K562 (cell line): ENCODE measurements around the gene DHDDS. TPM values are rescaled to one million over a fixed set of nuclear protein-coding genes. Genes with fewer than 3 reads are reported as not detected.

ENCODE experiments used
- ADNP ChIP-seq: fragments of 200-800 bp; sonication (Bioruptor generic); IDR thresholded peaks from 2 replicates; pipeline ENCODE4 v1.6.1; 2016; ENCODE audit warnings: missing genetic modification characterization, missing compliant biosample characterization
- ARID2 ChIP-seq: fragments of 450-650 bp; IDR thresholded peaks from 2 replicates; pipeline ENCODE4 v1.6.1; 2017; ENCODE audit warnings: antibody characterized with exemption, mild to moderate bottlenecking
- ASH1L ChIP-seq: fragments of 450-650 bp; IDR thresholded peaks from 2 replicates; pipeline ENCODE4 v1.6.1; 2018; ENCODE audit warnings: borderline replicate concordance, mild to moderate bottlenecking, low read depth; ENCODE audit not compliant: partially characterized antibody
- BACH1 ChIP-seq: fragments of 200-800 bp; sonication (Bioruptor generic); IDR thresholded peaks from 2 replicates; pipeline ENCODE4 v1.6.1; 2016; ENCODE audit warnings: missing genetic modification characterization, missing compliant biosample characterization
- BCL6 ChIP-seq: fragments of 250-450 bp; sonication (Bioruptor Pico); IDR thresholded peaks from 2 replicates; pipeline ENCODE4 v1.4.0; 2020
- C11orf30 ChIP-seq: fragments of 450-650 bp; IDR thresholded peaks from 2 replicates; pipeline ENCODE4 v1.6.1; 2016; ENCODE audit warnings: low read depth, mild to moderate bottlenecking
- CBX5 ChIP-seq: IDR thresholded peaks from 2 replicates; pipeline ENCODE4 v1.6.1; 2014; ENCODE audit warnings: low read depth, borderline replicate concordance
- CREBBP ChIP-seq: IDR thresholded peaks from one replicate; pipeline ENCODE4 v1.6.1; 2012; ENCODE audit warnings: low read depth, mild to moderate bottlenecking, control low read depth, inconsistent platforms, low read length
- CSDE1 ChIP-seq, 2 experiments: fragments of 450-650 bp; IDR thresholded peaks; 2 replicates each; pipeline ENCODE4 v1.6.1; 2016; ENCODE audit warnings: mild to moderate bottlenecking in 1 of 2
- FOXA1 ChIP-seq: fragments of 450-650 bp; IDR thresholded peaks from 2 replicates; pipeline ENCODE4 v1.6.1; 2016; ENCODE audit warnings: mild to moderate bottlenecking, borderline replicate concordance
- HIVEP1 ChIP-seq: fragments of 250-450 bp; sonication (Bioruptor Pico); IDR thresholded peaks from 2 replicates; pipeline ENCODE4 v1.4.0; 2020; ENCODE audit warnings: mild to moderate bottlenecking
- HNRNPK ChIP-seq: fragments of 200-400 bp; formaldehyde crosslinking; IDR thresholded peaks from one replicate; pipeline ENCODE4 v1.6.1; 2018; ENCODE audit warnings: mild to moderate bottlenecking, low read depth, low read length; ENCODE audit not compliant: poor library complexity, severe bottlenecking
- JUN ChIP-seq, 2 experiments: sonication (generic) in 1 of 2; formaldehyde crosslinking in 1 of 2; IDR thresholded peaks; 2 replicates each; pipeline versions ENCODE4 v1.6.1 to v1.8.0; 2012 to 2022; ENCODE audit warnings: borderline replicate concordance in 2 of 2, mild to moderate bottlenecking in 2 of 2, improper control_type of control experiment in 1 of 2, low read depth in 1 of 2, low read length in 1 of 2, missing genetic modification reagents in 1 of 2
- MCM7 ChIP-seq, 2 experiments: fragments of 450-650 bp; IDR thresholded peaks; 2 replicates each; pipeline ENCODE4 v1.6.1; 2016 to 2018
- NONO ChIP-seq, 2 experiments: fragments of 200-400 bp in 1 of 2; fragments of 450-650 bp in 1 of 2; formaldehyde crosslinking in 1 of 2; IDR thresholded peaks; 2 replicates each; pipeline ENCODE4 v1.6.1; 2017; ENCODE audit warnings: low read depth in 2 of 2, mild to moderate bottlenecking in 2 of 2, moderate library complexity in 2 of 2, low read length in 1 of 2
- NR1H2 ChIP-seq: sonication (generic); formaldehyde crosslinking; IDR thresholded peaks from 2 replicates; pipeline ENCODE4 v1.4.0; 2020; ENCODE audit warnings: mild to moderate bottlenecking, missing genetic modification reagents
- RBM15 ChIP-seq: fragments of 200-400 bp; formaldehyde crosslinking; IDR thresholded peaks from 2 replicates; pipeline ENCODE4 v1.6.1; 2018; ENCODE audit warnings: mild to moderate bottlenecking, low read length, moderate library complexity; ENCODE audit not compliant: insufficient read depth
- RBM25 ChIP-seq: fragments of 200-400 bp; formaldehyde crosslinking; IDR thresholded peaks from 2 replicates; pipeline ENCODE4 v1.6.1; 2018; ENCODE audit warnings: low read length, low read depth, moderate library complexity; ENCODE audit not compliant: severe bottlenecking
- SMARCE1 ChIP-seq: fragments of 450-650 bp; IDR thresholded peaks from 2 replicates; pipeline ENCODE4 v1.7.1; 2016; ENCODE audit warnings: mild to moderate bottlenecking
- STAT5B ChIP-seq: fragments of 250-450 bp; sonication (Bioruptor Pico); IDR thresholded peaks from 2 replicates; pipeline ENCODE4 v1.8.0; 2021; ENCODE audit warnings: mild to moderate bottlenecking, inconsistent platforms
- TBL1XR1 ChIP-seq, 2 experiments: IDR thresholded peaks; 2 replicates each; pipeline ENCODE4 v1.6.1; 2012; ENCODE audit warnings: improper control_type of control experiment in 2 of 2, low read length in 2 of 2, mild to moderate bottlenecking in 1 of 2
- TCF7L2 ChIP-seq: fragments of 150-350 bp; IDR thresholded peaks from 2 replicates; pipeline ENCODE4 v1.6.1; 2016; ENCODE audit warnings: low read depth, mild to moderate bottlenecking, low read length, moderate library complexity
- ZZZ3 ChIP-seq: fragments of 450-650 bp; IDR thresholded peaks from 2 replicates; pipeline ENCODE4 v1.6.1; 2016; ENCODE audit warnings: antibody characterized with exemption, mild to moderate bottlenecking, moderate library complexity
- polyA plus RNA-seq, 8 experiments: library from polyadenylated mRNA; depleted of rRNA in 4 of 8; stranded (reverse) in 5 of 8; unstranded in 3 of 8; fragments of >200 nt; fragmentation: Nextera tagmentation in 2 of 8; fragmentation: Illumina TruSeq in 1 of 8; extraction: Ambion mirVana in 2 of 8; extraction: Trizol in 1 of 8; gene quantifications; 2 replicates each; pipeline versions ENCODE4 v1.2.1 to v1.2.3, GENCODE V29; 2011 to 2014; ENCODE audit warnings: inconsistent platforms in 1 of 8, missing spikeins in 1 of 8
- total RNA-seq, 7 experiments: library from RNA; depleted of rRNA in 6 of 7; stranded (reverse); fragments of >200 nt in 6 of 7; fragmentation: Illumina TruSeq in 2 of 7; extraction: Trizol in 2 of 7; gene quantifications; 2 replicates each; pipeline versions ENCODE4 v1.2.1 to v1.2.3, GENCODE V29; 2011 to 2021; ENCODE audit warnings: low replicate concordance in 1 of 7
- TF ChIP-seq, protein P1 (sequence below): fragments of 250-450 bp; sonication (Bioruptor Pico); IDR thresholded peaks from 2 replicates; pipeline ENCODE4 v1.4.0; 2020; ENCODE audit warnings: mild to moderate bottlenecking, moderate library complexity, borderline replicate concordance
- TF ChIP-seq, protein P2 (sequence below): fragments of 250-450 bp; sonication (Bioruptor Pico); IDR thresholded peaks from 2 replicates; pipeline ENCODE4 v1.8.0; 2022; ENCODE audit warnings: inconsistent platforms, mild to moderate bottlenecking, moderate library complexity, borderline replicate concordance
- TF ChIP-seq, protein P3 (sequence below): fragments of 450-650 bp; conservative IDR thresholded peaks from 2 replicates; pipeline ENCODE4 v1.6.1; 2016; ENCODE audit warnings: missing genetic modification characterization, low read depth, mild to moderate bottlenecking, missing compliant biosample characterization, moderate library complexity

The DHDDS gene
- total and polyA plus RNA-seq, 9 of the 15 experiments (the other 6 are each of a cell fraction or from before 2014, with no cell fraction given) = 33.3 to 55.0 (median 44.3) TPM

DNA sequence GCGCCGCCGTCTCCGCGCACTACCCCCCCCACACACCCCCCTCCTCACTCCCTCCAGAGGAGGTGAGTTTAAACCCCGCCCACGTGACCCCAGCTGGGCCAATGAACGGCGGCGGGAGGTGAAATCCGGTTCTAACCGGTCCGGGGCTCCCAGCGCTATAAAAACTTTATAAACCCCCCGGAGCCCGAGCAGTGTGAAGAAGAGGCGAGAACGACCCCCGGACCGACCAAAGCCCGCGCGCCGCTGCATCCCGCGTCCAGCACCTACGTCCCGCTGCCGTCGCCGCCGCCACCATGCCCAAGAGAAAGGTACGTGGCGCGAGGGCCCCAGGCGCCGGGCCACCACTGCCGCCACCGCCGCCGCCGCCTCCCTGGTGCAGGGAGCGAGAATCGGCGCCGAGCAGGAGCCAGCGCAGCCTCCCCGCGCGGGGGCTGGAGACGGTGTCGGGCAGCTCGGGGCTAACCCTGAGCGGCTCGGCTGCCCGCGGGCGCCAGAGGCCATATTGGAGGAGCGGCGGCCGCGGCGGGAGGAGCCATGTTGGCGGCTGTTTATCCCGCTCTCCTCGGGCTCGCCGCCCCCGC, 40.3 kb downstream of the DHDDS start, which contains the start of gene HMGN2 (continued):
- no peak for TF ChIP-seq JUN (IDR thresholded peaks at IDR 0.05; ENCODE audit: borderline replicate concordance, low read depth, low read length)
- TF ChIP-seq JUN (CRISPR knock-in tag; IDR thresholded peaks at IDR 0.05; ENCODE audit: borderline replicate concordance) = no peak
- TF ChIP-seq, protein P1, sequence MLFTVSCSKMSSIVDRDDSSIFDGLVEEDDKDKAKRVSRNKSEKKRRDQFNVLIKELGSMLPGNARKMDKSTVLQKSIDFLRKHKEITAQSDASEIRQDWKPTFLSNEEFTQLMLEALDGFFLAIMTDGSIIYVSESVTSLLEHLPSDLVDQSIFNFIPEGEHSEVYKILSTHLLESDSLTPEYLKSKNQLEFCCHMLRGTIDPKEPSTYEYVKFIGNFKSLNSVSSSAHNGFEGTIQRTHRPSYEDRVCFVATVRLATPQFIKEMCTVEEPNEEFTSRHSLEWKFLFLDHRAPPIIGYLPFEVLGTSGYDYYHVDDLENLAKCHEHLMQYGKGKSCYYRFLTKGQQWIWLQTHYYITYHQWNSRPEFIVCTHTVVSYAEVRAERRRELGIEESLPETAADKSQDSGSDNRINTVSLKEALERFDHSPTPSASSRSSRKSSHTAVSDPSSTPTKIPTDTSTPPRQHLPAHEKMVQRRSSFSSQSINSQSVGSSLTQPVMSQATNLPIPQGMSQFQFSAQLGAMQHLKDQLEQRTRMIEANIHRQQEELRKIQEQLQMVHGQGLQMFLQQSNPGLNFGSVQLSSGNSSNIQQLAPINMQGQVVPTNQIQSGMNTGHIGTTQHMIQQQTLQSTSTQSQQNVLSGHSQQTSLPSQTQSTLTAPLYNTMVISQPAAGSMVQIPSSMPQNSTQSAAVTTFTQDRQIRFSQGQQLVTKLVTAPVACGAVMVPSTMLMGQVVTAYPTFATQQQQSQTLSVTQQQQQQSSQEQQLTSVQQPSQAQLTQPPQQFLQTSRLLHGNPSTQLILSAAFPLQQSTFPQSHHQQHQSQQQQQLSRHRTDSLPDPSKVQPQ (CRISPR knock-in tag) = 0 out of 2 replicates have a peak, but pooled peaks have one; percentile 10
- no peak for TF ChIP-seq RBM15
- no peak for TF ChIP-seq ADNP (tag)
- TF ChIP-seq, protein P2, sequence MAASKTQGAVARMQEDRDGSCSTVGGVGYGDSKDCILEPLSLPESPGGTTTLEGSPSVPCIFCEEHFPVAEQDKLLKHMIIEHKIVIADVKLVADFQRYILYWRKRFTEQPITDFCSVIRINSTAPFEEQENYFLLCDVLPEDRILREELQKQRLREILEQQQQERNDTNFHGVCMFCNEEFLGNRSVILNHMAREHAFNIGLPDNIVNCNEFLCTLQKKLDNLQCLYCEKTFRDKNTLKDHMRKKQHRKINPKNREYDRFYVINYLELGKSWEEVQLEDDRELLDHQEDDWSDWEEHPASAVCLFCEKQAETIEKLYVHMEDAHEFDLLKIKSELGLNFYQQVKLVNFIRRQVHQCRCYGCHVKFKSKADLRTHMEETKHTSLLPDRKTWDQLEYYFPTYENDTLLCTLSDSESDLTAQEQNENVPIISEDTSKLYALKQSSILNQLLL (CRISPR knock-in tag) = no peak
- TF ChIP-seq TCF7L2 = no peak
- TF ChIP-seq NONO (IDR thresholded peaks at IDR 0.05; ENCODE audit: low read depth in 2 of 2, low read length in 1 of 2) = peak; percentile 67 to 93; a peak in 3 of 4 replicates
- no peak for TF ChIP-seq TBL1XR1 (IDR thresholded peaks at IDR 0.05; ENCODE audit: low read length in 2 of 2)
- no peak for TF ChIP-seq MCM7 (IDR thresholded peaks at IDR 0.05)
- TF ChIP-seq CSDE1 (IDR thresholded peaks at IDR 0.05) = no peak
- TF ChIP-seq BCL6 (CRISPR knock-in tag) = no peak
- TF ChIP-seq HNRNPK = no peak
- TF ChIP-seq, protein P3, sequence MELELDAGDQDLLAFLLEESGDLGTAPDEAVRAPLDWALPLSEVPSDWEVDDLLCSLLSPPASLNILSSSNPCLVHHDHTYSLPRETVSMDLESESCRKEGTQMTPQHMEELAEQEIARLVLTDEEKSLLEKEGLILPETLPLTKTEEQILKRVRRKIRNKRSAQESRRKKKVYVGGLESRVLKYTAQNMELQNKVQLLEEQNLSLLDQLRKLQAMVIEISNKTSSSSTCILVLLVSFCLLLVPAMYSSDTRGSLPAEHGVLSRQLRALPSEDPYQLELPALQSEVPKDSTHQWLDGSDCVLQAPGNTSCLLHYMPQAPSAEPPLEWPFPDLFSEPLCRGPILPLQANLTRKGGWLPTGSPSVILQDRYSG (tag) = peak; percentile 71; the same call in 1 of the 2 replicates
- TF ChIP-seq CREBBP = no peak
- no peak for TF ChIP-seq NR1H2 (CRISPR knock-in tag)
- TF ChIP-seq ARID2 = no peak
- no peak for TF ChIP-seq CBX5
- TF ChIP-seq RBM25 = peak; percentile 13
- no peak for TF ChIP-seq ASH1L
- TF ChIP-seq C11orf30 = no peak
- no peak for TF ChIP-seq BACH1 (tag)
- no peak for TF ChIP-seq STAT5B
- no peak for TF ChIP-seq HIVEP1 (CRISPR knock-in tag)
- TF ChIP-seq FOXA1 = no peak
- TF ChIP-seq SMARCE1 = no peak
- no peak for TF ChIP-seq ZZZ3
